GM18526 (cell line): ENCODE results near the gene GALNS.

ENCODE experiments used
- POLR2A ChIP-seq: IDR thresholded peaks from 3 replicates; pipeline ENCODE4 v1.6.1; 2011; ENCODE audit not compliant: insufficient read length; ENCODE audit errors: extremely low read depth

Gene GALNS

DNA sequence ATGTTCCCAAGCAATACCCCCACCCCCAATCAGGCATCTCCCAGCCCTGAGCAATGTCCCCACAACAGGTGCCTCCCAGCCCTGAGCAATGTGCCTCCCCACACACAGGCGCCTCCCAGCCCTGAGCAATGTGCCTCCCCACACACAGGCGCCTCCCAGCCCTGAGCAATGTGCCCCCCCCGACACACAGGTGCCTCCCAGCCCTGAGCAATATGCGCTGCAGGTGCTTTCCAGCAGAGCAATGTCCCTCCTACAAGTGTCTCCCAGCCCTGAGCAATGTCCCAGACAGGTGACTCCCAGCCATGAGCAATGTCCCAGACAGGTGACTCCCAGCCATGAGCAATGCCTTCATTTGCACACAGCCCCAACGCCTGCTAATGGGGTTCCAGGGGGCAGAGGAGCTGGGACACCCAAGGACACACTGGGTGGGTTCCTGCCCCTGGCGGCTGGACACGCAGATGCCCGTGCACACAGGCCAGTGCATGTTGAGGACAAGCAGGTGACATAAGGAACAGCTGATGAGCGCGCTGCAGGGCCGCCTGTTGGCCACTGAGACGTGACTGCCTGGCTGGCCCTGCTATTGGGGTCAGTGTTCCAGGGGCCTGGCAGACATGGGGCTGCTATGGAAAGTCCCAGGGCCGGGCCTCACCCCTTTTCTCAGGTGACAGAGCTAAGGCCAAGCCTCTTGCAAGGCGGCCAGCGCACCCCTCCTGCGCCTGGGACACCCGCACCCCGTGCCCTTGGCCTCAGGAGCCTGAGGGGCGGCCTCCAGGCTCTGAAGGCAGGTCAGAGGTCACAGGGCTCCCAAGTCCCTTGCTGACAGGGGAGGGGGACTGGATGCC lies 36.6 kb upstream of the GALNS start:
- TF ChIP-seq POLR2A = no peak

- no peak for TF ChIP-seq POLR2A
Measured at GRCh38 chr16:88892065-88892464, 35.3 kb upstream of the GALNS start.

GRCh38 chr16:88891083-88891482 lies 34.3 kb upstream of the GALNS start:
- no peak for TF ChIP-seq POLR2A

DNA sequence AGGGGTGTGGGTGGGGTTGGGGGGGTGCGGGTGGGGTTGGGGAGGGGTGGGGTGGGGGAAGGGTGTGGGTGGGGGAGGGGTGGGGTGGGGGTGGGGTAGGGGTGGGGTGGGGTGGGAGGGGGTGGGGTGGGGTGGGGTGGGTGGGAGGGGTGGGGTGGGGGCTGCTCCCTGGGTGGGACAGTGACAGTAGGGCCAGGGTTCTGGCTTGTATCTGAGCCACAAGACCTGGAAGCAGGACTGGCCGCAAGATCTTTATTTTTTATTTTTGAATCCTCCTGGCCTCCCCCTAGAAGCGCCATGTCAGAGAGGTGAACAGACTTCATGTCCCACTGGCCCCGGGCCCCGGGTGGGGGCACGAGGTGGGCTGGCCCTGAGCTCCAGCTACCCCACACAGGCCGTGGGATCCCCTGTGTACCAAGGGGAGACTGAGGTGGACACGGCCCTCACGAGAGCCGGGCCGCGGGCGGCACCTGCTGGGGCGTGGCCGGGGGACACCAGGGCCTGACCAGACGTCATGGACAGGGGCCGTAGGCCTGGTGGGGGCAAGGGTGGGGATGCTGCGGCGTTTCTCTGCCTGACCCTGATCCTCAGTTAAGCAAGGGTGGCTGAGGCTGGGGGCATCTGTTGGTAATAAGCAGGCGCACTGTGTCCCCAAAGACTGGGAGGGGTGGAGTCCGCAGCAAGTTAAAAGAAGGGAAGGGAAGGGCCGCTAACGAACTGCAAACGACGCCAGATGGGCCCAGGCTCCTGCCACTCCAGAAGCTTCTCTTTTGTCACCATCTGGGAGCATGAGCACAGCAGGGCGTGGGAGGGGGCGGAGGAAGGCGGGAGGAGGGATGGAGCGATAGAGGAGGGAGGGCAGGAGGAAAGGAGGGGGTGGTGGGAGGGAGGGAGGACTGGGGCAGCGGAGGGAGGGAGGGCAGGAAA lies 32.0 kb upstream of the GALNS start:
- TF ChIP-seq POLR2A = no peak

- no peak for TF ChIP-seq POLR2A
Measured at GRCh38 chr16:88888057-88888456, 31.3 kb upstream of the GALNS start.

- TF ChIP-seq POLR2A = no peak
Measured at GRCh38 chr16:88886845-88887521, 30.2 kb upstream of the GALNS start.

DNA sequence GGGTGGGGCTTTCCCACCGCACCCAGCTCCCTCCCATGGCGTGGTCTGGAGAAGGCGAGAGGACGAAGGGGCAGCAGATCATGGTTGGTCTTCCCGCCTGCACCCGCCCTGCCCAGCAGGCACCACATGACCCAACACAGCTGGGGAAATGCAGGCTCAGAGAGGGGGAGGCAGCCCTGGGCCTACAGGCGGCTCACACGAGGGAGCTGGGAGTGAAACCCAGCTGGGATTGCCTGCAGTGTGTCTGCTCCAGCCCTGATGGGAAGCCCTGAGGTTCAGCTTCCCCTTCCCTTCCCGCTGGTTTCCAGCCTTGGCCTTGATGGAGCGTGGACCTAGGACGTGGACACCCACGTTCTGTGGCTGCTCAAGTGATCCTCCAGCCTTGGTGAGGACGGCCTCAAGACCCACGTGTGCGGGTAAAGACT lies 29.7 kb upstream of the GALNS start:
- TF ChIP-seq POLR2A = no peak

DNA sequence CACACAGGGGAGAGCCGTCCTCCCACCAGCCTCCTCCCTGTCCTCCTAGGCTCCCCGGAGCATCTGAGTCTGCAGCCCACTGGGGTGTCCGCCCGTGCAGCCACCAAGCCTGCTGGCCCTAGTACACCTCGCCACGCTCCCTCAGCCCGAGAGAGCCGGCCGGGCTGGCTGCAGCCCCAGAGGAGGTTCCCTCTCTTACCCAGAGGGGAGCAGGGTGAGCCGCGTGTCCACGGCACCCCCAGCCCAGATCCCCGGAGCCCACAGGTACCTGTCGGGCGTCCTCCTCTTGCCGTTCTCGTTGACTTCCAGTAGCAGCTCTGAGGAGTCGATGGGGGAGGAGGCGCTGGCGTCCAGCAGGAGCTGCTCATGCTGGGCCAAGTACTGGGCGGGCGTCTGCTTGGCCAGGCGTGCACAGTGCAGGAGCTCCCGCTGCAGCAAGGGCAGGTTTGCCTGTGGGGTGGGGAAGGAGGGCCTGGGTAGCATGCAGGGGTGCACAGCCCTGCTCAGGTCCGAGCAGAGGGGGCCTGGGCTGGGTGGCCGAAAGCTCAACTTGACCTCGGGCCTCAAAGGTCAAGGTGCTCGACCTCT lies 29.0 kb upstream of the GALNS start:
- TF ChIP-seq POLR2A = no peak

- TF ChIP-seq POLR2A = no peak
Measured at GRCh38 chr16:88884569-88885271, 28.0 kb upstream of the GALNS start.

DNA sequence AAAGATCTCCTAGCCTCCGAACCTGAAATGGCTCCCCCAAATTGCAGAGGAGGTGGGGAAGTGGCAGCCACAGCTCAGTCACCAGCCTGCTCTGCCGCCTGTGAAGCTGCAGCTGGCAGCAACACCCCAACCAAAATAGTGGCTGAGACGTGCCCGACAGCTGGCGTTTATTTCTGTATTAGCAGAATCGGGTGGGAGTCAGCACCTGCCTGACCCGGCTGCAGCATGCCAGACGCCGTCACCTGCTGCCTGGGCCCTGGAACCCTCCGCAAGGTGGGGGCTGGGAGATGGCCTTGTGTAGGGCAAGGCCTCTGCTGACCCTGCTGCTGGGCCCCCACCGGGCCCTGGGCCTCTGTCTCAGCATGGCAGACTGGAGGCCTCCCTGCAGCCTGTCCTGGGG lies 27.2 kb upstream of the GALNS start:
- no peak for TF ChIP-seq POLR2A

GRCh38 chr16:88883117-88883895 lies 26.6 kb upstream of the GALNS start:
- no peak for TF ChIP-seq POLR2A

DNA sequence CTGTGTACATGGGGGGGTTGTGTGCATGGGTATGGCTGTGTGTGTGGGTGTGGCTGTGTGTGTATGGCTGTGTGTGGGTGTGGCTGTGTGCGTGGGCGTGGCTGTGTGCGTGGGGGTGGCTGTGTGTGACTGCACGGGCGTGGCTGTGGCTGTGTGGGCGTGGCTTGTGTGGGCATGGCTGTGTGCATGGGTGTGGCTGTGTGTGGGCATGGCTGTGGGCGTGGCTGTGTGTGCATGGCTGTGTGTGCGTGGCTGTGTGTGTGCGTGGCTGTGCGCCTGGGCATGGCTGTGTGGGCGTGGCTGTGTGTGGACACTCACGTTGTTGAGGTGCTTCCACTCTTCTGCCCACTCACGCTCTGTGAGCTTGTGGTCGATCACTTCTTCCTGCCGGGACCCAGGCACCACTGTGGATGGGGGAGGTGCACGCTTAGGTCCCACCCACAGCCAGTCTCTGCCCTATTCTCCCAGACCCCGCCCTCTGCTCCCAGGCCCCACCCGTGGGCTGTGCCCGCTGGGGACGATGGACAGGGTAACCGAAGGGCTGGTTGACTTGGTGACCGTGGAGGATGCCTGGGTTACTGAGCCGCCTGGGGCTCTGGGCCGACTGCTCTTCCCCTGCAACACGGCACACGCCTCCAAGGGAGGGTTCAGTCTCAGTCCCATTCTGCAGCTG lies 25.7 kb upstream of the GALNS start:
- no peak for TF ChIP-seq POLR2A

GRCh38 chr16:88881675-88882357 lies 25.1 kb upstream of the GALNS start:
- TF ChIP-seq POLR2A = no peak
